GM12878 (cell line): ENCODE results near the gene CES3. TPM values are rescaled to one million over a fixed set of nuclear protein-coding genes. Genes with fewer than 3 reads are reported as not detected.

ENCODE experiments used
- ATAC-seq: fragments of 200-7000 bp; cut with Tn5 transposase; 3 replicates; pipeline ENCODE4 v1.9.1; 2020; ENCODE audit warnings: mild to moderate bottlenecking, moderate library complexity
- BruUV-seq: library from RNA; stranded (reverse); fragments of 400-500 nt; replicated peaks from 2 replicates; lab custom pipeline; 2021; lab: Mats Ljungman, UMichigan
- CTCF ChIA-PET: fragments of 300-600 bp; sonication (Branson Sonifier 250); formaldehyde crosslinking; extraction: SDS; loops from one replicate; lab custom pipeline; 2021; ENCODE audit warnings: inconsistent platforms; lab: Yijun Ruan, JAX
- POLR2A ChIA-PET: fragments of 350-600 bp; formaldehyde crosslinking; extraction: SDS; loops from one replicate; lab custom pipeline; 2021; ENCODE audit warnings: inconsistent platforms; lab: Charles Lee
- RAD21 ChIA-PET: fragments of 300-600 bp; sonication (Branson Sonifier 250); formaldehyde crosslinking; loops from one replicate; lab custom pipeline; 2023; ENCODE audit warnings: antibody characterized with exemption; ENCODE audit not compliant: unreplicated experiment; lab: Charles Lee
- SMC1A ChIA-PET: fragments of 300-600 bp; sonication (Branson Sonifier 250); formaldehyde crosslinking; loops from one replicate; lab custom pipeline; 2023; ENCODE audit not compliant: unreplicated experiment, uncharacterized antibody; lab: Charles Lee
- DNase-seq: peaks from one replicate; pipeline ENCODE4 v3.0.0-alpha.2; 2011; ENCODE audit warnings: low read depth, low spot score
- FAIRE-seq: peaks from 3 replicates; lab custom pipeline; 2011; peaks lifted over from hg19 to GRCh38; lab: Jason Lieb, UNC
- H2AFZ ChIP-seq: 2 replicates; pipeline ENCODE4 v1.6.0; 2011; ENCODE audit warnings: low read depth, low read length, control low read depth; ENCODE audit not compliant: control insufficient read depth
- H3K27ac ChIP-seq: 2 replicates; pipeline ENCODE4 v1.5.1; 2011; ENCODE audit warnings: control low read depth; ENCODE audit not compliant: control insufficient read depth, insufficient read depth
- H3K27me3 ChIP-seq, 2 experiments: replicated peaks in 1 of 2; 2 replicates each; pipeline versions ENCODE4 v1.6.0 to v1.6.1; 2011; ENCODE audit warnings: low read length in 1 of 2; ENCODE audit not compliant: control insufficient read depth in 2 of 2, insufficient read depth in 2 of 2
- H3K36me3 ChIP-seq, 2 experiments: 2 replicates each; pipeline ENCODE4 v1.5.1; 2011; ENCODE audit warnings: low read length in 1 of 2; ENCODE audit not compliant: control insufficient read depth in 2 of 2, insufficient read depth in 2 of 2
- H3K4me1 ChIP-seq: 2 replicates; pipeline ENCODE4 v1.6.1; 2011; ENCODE audit warnings: mild to moderate bottlenecking, low read length, moderate library complexity, mixed read lengths; ENCODE audit not compliant: control insufficient read depth, insufficient read depth
- H3K4me2 ChIP-seq: 2 replicates; pipeline ENCODE4 v1.6.0; 2011; ENCODE audit warnings: control low read depth; ENCODE audit not compliant: control insufficient read depth, insufficient read depth
- H3K4me3 ChIP-seq: fragments of 200-600 bp; sonication (generic); 2 replicates; pipeline ENCODE4 v1.5.1; 2016
- H3K79me2 ChIP-seq: 2 replicates; pipeline ENCODE4 v1.6.0; 2011; ENCODE audit warnings: low read length; ENCODE audit not compliant: control insufficient read depth, insufficient read depth
- H3K9ac ChIP-seq: 2 replicates; pipeline ENCODE4 v1.8.0; 2011; ENCODE audit warnings: low read length, control low read depth, mixed read lengths; ENCODE audit not compliant: control insufficient read depth, insufficient read depth
- H3K9me3 ChIP-seq: replicated peaks from 3 replicates; pipeline ENCODE4 v1.5.1; 2011; ENCODE audit warnings: mild to moderate bottlenecking, low read length; ENCODE audit not compliant: control insufficient read depth, insufficient read depth
- H4K20me1 ChIP-seq: 2 replicates; pipeline ENCODE4 v1.6.0; 2011; ENCODE audit not compliant: control insufficient read depth, insufficient read depth
- IKZF2 ChIP-seq, 2 experiments: fragments of 450-650 bp; IDR thresholded peaks; 2 replicates each; pipeline ENCODE4 v1.6.1; 2017; ENCODE audit warnings: mild to moderate bottlenecking in 2 of 2, moderate library complexity in 2 of 2
- IRF4 ChIP-seq: IDR thresholded peaks from 2 replicates; pipeline ENCODE4 v1.6.1; 2011; ENCODE audit warnings: low read depth, low read length
- JUND ChIP-seq: IDR thresholded peaks from 2 replicates; pipeline ENCODE4 v1.6.1; 2012; ENCODE audit warnings: low read depth, mild to moderate bottlenecking, low read length, improper control_type of control experiment, moderate library complexity
- NBN ChIP-seq: fragments of 450-650 bp; IDR thresholded peaks from 2 replicates; pipeline ENCODE4 v1.6.1; 2016
- NFYA ChIP-seq: IDR thresholded peaks from 2 replicates; pipeline ENCODE4 v1.6.1; 2011; ENCODE audit warnings: low read depth, mild to moderate bottlenecking, low read length, improper control_type of control experiment, borderline replicate concordance
- PML ChIP-seq: IDR thresholded peaks from 2 replicates; pipeline ENCODE4 v1.6.1; 2012; ENCODE audit warnings: low read length, inconsistent platforms
- POLR2A ChIP-seq: IDR thresholded peaks from 2 replicates; pipeline ENCODE4 v1.6.1; 2011; ENCODE audit warnings: low read depth, mild to moderate bottlenecking, low read length
- POU2F2 ChIP-seq: IDR thresholded peaks from 3 replicates; pipeline ENCODE4 v1.6.1; 2011; ENCODE audit warnings: low read depth, mild to moderate bottlenecking, low read length, borderline replicate concordance
- TARDBP ChIP-seq: IDR thresholded peaks from 2 replicates; pipeline ENCODE4 v1.6.1; 2016; ENCODE audit warnings: borderline replicate concordance
- TCF3 ChIP-seq: IDR thresholded peaks from 2 replicates; pipeline ENCODE4 v1.6.1; 2012; ENCODE audit warnings: low read depth, mild to moderate bottlenecking, low read length, borderline replicate concordance; ENCODE audit not compliant: insufficient read depth
- YBX1 ChIP-seq: fragments of 450-650 bp; IDR thresholded peaks from 2 replicates; pipeline ENCODE4 v1.6.1; 2016; ENCODE audit warnings: antibody characterized with exemption
- ZNF207 ChIP-seq: fragments of 450-650 bp; IDR thresholded peaks from 2 replicates; pipeline ENCODE4 v1.6.1; 2014; ENCODE audit warnings: antibody characterized with exemption, mild to moderate bottlenecking, borderline replicate concordance
- ZNF24 ChIP-seq: fragments of 450-650 bp; IDR thresholded peaks from 2 replicates; pipeline ENCODE4 v1.6.1; 2017; ENCODE audit warnings: antibody characterized with exemption, mild to moderate bottlenecking
- WGBS: methylation state at CpG from one replicate; pipeline ENCODE4 v1.1.6; 2016; ENCODE audit warnings: low lambda C conversion rate; ENCODE audit not compliant: insufficient replicate concordance, insufficient coverage; ENCODE audit errors: missing lambda C conversion rate; 5-methylcytosine and 5-hydroxymethylcytosine counted together
- in situ Hi-C: fragments of 300-500 bp; cut with MboI; formaldehyde crosslinking; loops from 9 replicates; pipeline ENCODE4 v1.14.3; 2018; ENCODE audit warnings: mixed read lengths
- intact Hi-C: fragments of 100-400 bp; cut with micrococcal nuclease; formaldehyde crosslinking; loops from one replicate; pipeline ENCODE4 v1.14.2; 2022; ENCODE audit not compliant: unreplicated experiment
- polyA plus RNA-seq, 11 experiments: library from polyadenylated mRNA; depleted of rRNA in 4 of 11; unstranded in 6 of 11; stranded (reverse) in 5 of 11; fragments of >200 nt; fragmentation: Nextera tagmentation in 4 of 11; fragmentation: Illumina TruSeq in 1 of 11; extraction: Ambion mirVana in 4 of 11; extraction: Trizol in 1 of 11; gene quantifications; 1 replicate in 1 of 11; 2 replicates in 10 of 11; pipeline versions ENCODE4 v1.2.1 to v1.2.3, GENCODE V29; 2011 to 2016; ENCODE audit warnings: inconsistent platforms in 2 of 11, missing spikeins in 2 of 11, low read depth in 1 of 11
- total RNA-seq, 4 experiments: library from RNA; depleted of rRNA in 3 of 4; stranded (reverse); fragments of >200 nt in 3 of 4; fragmentation: Illumina TruSeq in 1 of 4; extraction: Trizol in 1 of 4; gene quantifications; 2 replicates each; pipeline versions ENCODE4 v1.2.1 to v1.2.3, GENCODE V29; 2013 to 2021

The CES3 gene
- total and polyA plus RNA-seq, 10 of the 15 experiments (the other 5 are each of a cell fraction or from before 2014, with no cell fraction given) = 0.09 to 3.1 (median 0.76) TPM

GRCh38 chr16:66914541-66914940 lies 46.5 kb upstream of the CES3 start:
- in situ Hi-C loops = no loop called here
- no TSS peak for BruUV-seq
- H3K79me2 ChIP-seq = no peaks in the 10 kb centered on the region
- DNase-seq = no peak
- no peaks in the 10 kb centered on the region for H3K4me1 ChIP-seq
- ChIA-PET POLR2A (no interaction called here), CTCF (interaction anchor here (1.0 kb wide), 1 partner anchor 19 kb away, joined by 3 read pairs; no protein-coding TSS in a partner anchor), SMC1A (no interaction called here), RAD21 (no interaction called here)
- H4K20me1 ChIP-seq = no peaks in the 10 kb centered on the region
- 67% methylated on average over 7 of the region's 7 CpGs for WGBS
- H3K27me3 ChIP-seq = peaks cover 0 to 3% of the 10 kb centered on the region in 2 experiments; a peak in 1 of 4 replicates
- no peaks in the 10 kb centered on the region for H3K9me3 ChIP-seq
- no peak overlapping the region for H3K27ac ChIP-seq
- no peaks in the 10 kb centered on the region for H3K36me3 ChIP-seq
- H3K4me2 ChIP-seq = no peak overlapping the region
- ATAC-seq = no peak
- H2AFZ ChIP-seq = no peak overlapping the region
- no peak for FAIRE-seq
- no peak overlapping the region for H3K9ac ChIP-seq
- no peak for TF ChIP-seq NFYA
- TF ChIP-seq IRF4 = no peak
- no peak for TF ChIP-seq ZNF207
- TF ChIP-seq YBX1 = no peak
- TF ChIP-seq JUND = no peak
- TF ChIP-seq TARDBP = no peak
- no peak for TF ChIP-seq PML
- no peak for TF ChIP-seq TCF3
- no peak for TF ChIP-seq IKZF2 (IDR thresholded peaks at IDR 0.05)
- no peak for TF ChIP-seq NBN
- TF ChIP-seq POLR2A = no peak
- no peak for TF ChIP-seq POU2F2
- no peak for TF ChIP-seq ZNF24
- intact Hi-C loops = no loop called here
- H3K4me3 ChIP-seq = no peak overlapping the region
